Measurements from ENCODE around the gene LY86.
"Not testable (repeated sequence)": the region's sequence is repeated elsewhere in the genome, so short reads cannot be mapped to it uniquely, and the experiment has no call there.

LY86 gene

DNA sequence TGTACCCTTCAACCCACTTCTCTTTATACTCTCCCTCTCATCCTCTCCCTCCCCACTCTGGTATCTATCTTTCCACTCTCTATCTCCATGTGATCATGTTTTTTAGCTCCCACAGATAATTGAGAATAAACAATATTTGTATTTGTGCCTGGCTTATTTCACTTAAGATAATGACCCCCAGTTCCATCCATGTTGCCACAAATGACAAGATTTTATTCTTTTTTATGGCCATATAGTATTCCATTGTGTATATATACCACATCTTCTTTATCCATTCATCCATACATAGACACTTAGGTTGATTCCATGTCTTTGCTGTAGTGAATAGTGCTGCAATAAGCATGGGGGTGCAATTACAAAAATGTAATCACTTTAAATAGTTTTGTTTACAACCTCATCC is 62.3 kb downstream of the LY86 start:
- no peak for FAIRE-seq

DNA sequence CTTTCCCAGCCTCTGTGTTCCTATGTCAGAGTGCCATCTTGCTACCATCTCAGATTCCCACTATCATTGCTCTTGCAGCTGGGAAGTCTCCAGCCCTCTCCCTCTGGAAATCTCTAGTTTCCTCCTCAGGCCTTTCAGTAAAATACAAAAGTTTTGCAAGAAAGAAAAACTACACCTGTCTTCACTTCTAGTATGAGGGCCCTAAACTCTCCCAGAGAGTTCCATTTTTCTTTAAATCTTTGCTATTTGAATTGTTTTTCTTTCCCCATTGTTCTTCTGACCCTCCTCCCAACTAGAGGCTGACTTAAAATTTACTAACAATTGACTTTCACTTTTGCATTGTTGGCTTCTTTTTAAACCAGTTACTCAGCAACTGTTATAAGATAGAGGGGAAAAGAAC is 62.8 kb downstream of the LY86 start:
- no peak for DNase-seq (ENCODE audit: low spot score)
- no peak for FAIRE-seq

More for the DNA sequence above, 62.3 kb downstream of the LY86 start:
- no peak for DNase-seq (ENCODE audit: low spot score)

DNA sequence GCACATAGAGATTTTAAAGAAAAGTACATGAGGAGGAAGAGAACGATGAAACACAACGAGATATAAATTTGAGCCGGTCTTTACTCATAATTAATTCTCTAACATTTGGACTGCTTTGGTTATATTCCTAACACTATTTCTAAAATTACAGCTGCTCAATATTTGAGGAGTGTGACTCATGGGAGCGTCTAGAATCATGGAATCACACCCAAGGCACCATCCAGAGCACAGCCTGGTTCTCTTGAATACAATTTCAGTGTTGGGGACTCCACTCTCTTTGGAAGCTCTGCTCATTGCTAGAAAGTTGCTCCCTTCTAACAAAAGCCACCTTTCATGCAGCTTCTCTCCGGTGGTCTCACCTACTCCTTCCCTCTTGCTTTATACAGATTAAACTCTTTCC is 64.4 kb downstream of the LY86 start:
- FAIRE-seq (no peak), DNase-seq (ENCODE audit: low spot score) (no peak)

DNA sequence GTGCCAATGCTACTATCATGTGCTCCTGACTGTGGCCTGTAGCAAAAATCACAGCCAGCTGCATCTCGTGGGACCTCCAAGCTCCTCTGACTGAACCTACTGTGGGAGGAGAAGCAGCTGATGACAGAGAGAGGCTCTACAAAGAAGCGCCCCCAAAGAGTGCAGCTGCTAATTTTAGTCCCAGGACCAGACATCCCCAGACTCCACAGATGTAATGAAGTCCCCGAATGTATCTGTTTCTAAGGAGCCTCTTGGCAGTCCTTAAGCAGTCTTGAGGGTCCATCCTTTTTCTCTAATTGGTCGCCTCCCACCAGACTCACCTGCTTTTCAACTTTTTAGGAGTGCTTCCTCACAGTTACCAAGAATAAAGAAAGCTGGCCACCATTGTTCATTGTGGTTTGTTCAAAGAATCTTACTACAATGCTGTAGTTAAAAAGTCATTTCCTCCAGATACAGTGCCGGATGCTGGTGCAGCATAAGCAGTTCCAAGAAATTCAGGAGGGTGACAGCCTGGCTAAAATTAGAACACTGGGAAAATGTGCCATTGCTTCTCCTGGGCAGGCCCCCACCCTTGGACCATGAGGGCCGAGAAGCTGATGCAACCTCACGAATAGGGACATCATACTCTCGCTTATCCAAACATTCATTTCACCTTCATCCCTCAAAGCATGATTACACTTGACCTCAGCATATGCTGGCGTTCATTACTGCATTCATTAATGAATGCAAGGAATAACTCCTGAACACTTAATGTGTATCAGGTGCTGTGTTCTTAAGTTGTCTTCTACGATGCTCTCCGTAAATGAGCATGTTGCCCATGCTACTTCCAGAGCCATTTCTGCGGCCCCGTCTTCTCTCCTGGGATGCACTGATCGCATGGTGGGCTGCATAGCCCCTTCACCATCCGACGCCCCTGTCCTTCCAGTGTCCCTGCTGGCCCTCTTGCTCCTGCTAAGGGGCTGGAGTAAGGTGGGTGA is 66.4 kb downstream of the LY86 start:
- DNase-seq (ENCODE audit: low spot score) (no peak), FAIRE-seq (no peak)

DNA sequence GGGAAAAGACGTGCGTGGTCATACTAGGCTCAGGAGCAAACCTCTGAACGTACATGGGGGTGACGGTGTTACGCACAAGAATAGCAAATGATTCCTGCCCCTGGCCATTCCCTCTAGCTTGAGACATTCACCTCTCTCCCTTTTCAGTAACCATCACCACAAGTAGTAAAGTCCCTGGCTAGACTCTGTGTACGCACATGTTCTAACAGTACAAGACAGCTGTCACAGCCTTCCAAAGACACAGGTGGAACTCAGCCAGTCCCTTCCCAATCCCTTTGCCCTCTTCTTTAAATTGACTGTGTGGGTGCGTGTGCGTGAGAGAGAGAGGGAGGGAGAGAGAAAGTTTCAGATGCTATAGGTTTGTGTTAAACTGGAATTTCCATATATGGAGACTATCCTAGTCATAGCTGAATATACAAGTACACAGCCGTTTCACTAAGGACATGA is 67.3 kb downstream of the LY86 start:
- DNase-seq (ENCODE audit: low spot score) = no peak
- no peak for FAIRE-seq

DNA sequence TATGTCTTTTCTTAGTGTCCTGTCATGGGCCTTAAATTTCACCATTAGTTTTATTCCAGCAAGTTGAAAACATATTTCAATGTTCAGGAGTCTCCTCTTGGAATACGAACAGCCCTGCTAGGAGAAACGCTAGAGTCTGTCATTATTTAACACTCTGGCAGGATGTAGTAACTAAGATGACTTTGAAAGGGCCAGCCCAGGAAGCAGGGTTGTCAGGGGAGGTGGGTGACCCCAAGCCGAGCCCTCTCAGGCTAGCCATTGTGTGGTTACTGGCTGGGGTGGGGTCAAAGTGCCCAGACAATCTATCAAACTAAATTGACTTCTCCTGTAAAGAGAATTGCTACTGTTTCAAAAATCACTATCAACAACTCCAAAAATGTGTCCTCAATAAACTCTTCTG is 67.8 kb downstream of the LY86 start:
- FAIRE-seq (no peak), DNase-seq (ENCODE audit: low spot score) (no peak)

DNA sequence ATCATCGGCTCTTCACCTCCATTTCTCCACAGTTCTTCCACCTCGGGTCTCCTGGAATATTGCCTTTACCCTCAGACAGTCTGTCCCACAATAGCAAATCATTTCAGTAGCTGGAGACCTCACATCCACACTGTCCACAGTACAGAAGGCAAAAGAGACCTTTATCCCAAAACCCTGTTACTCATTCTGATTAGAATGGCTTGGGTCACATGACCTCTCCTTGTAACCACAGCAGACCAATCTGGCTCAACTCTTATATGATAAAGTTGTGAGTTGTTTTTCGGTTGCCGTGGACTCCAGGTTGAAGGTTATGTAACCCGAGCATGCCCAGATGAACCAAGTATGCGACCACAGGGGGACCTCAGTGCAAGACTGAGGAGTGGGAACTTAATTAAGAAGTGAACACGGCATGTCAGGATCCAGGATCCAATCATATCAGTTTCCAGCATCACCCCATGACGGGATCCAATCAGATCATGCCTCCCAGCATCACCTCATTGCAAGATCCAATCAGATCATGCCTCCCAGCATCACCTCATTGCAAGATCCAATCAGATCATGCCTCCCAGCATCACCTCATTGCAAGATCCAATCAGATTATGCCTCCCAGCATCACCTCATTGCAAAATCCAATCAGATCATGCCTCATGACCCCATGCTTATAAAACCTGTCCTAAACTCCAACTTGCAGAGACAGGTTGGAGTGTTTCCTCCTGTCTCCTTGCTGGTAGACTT is 68.7 kb downstream of the LY86 start:
- no peak for FAIRE-seq
- no peak for DNase-seq (ENCODE audit: low spot score)

DNA sequence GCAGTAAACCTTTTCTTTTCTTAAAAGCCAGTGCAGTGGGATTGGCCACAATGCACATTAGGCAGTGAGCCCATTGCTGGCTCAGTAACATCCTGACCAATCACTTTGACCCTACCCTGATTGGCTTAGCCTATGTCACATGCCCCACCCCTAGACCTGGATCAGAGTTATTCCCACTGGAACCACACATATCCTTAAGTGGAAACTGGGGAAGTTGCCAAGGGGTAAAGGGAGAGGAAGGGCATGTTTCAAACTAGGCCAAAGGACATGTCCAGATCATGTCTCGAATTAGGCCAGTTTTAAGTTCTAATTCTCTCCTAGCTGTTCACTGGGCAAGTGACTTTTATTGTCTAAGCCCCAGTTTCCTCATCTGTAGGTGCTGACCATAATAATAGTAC is 69.3 kb downstream of the LY86 start:
- FAIRE-seq = no peak

DNA sequence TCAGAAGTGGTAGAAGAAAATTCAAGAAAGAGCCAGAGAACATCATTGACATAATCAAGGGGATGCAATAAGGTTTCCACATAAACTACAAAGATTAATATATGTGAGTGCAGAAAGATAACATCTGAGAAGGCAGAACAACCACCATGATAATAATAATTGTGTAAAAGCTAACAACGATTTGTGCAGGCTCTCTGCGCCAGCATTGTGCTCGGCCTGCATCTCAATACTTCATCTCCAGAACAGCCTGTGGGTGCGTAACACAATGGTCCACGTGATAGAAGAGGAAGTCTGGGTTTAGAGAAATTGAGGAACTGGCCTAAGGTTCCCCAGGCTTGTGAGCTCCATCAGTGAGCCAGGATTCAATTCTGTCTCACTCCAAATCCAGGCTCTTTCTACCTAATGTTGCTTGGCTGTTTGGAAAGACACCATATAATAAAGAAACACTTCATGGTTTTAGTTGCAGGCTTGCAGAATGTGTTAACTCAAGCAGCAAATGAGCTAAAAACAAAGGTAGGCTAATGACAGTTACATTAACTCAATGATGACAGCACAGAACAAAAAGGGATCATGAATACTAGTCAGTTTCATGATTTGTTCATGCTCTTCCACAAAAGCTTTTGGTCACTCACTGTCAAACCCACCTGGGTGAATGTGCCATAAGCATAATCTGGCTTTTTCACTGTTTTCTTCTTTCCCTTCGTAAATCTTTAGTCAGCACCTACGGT is 71.2 kb downstream of the LY86 start:
- DNase-seq (ENCODE audit: low spot score) (no peak), FAIRE-seq (no peak)

More for the DNA sequence above, 69.3 kb downstream of the LY86 start:
- no peak for DNase-seq (ENCODE audit: low spot score)

DNA sequence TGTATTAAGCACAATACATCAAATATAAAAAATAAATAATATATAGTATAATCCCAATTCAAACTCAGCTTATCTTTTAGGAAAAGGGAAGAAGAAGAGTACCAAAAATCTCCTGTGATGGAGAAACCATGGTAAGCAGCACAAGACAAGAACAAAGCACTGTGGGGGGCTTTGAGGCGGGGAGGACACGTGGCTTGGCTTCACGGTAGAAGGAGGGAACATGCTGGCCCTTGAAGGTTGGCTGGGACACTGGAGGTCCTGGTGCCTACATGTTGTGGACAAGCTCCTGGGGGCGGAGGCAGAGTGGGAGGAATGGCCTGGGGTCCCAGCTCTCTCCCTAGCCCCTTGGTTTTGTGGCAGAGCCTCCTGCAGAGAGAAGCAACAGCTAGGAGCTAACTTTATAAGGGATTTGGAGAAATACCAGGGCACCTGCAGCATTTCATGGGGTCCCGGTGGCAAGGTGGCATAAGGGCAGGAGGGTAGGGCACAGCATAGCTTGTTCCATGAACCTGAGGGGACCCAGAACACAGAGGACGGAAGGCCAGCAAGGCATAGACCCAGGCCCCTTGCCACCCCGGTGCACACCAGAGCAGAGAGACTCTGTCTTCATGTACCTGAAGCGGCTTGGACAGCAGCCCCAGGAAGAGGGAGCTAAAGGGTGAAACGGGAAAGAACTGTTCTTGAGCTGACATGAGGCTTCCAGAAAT is 72.0 kb downstream of the LY86 start:
- DNase-seq (ENCODE audit: low spot score) (no peak), FAIRE-seq (no peak)

DNA sequence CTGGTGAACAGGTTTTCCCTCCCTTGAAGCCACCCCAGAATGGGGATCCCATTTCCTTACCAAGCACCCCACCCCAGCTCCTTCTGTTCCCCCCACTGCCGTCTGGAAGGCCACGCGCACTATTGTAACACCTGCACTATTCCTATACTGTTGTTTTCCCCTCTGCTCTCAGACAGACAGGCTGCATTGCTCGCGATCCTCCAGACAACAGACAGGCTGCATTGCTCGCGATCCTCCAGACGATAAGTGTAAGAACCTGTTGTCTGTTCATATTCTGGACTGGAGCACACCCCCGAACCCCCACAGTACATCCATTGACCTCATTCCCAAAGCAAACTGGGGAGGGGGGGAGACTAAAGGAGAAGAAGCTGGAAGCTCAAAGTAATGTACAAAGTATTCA is 72.7 kb downstream of the LY86 start:
- no peak for FAIRE-seq
- DNase-seq (ENCODE audit: low spot score) = no peak

DNA sequence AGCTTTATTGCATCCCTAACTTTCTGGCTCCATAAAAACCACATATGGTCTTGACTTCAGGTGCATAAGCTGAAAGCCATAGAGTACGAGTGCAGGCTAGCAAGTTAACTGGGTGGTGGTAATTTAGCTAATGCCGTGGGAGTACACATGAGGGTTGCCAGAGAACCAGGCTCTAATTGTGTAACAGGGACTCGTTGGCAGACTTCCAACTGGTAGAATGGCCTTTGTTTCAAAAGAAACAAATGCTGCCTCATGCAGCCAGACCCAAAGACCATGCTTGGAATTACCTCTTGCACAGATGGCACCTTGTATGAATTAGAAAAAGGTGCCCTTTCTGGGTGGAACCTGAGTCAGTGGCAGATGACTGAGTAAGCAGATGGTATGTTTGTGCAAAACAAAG is 73.2 kb downstream of the LY86 start:
- DNase-seq (ENCODE audit: low spot score) = no peak
- no peak for FAIRE-seq

DNA sequence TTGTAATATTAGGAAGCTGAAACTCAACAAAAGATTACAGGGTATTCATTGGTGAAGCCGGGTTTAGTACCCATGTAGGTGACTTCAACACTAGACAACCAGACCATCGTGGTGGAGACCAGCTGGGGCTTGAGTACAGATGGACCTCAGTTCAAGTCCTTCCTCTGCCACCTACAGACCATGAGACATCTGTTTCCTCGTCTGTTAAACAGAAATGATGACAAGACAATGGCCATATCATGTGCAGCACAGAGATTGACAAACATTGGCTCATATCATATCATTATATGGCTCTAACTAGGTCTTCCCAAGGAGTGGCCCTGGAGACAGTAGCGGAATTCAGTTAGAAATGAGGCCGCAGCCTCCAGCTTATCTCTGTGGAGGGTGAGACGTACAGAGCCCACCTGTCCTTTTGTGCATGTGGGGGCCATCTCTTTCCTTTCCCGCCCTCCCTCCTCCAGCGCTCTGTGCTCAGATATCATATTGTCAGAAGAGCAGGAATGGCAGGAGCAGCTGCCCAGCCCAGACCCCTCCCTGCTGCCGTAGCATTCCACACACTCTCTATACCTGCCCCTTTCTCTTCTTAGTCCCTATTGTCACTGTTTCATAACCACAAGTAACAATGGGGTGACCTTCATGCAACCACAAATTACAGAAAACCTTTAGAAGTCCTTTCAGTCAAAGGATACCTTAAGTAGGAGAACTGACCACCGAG is 75.1 kb downstream of the LY86 start:
- DNase-seq (ENCODE audit: low spot score) = no peak
- FAIRE-seq = no peak

DNA sequence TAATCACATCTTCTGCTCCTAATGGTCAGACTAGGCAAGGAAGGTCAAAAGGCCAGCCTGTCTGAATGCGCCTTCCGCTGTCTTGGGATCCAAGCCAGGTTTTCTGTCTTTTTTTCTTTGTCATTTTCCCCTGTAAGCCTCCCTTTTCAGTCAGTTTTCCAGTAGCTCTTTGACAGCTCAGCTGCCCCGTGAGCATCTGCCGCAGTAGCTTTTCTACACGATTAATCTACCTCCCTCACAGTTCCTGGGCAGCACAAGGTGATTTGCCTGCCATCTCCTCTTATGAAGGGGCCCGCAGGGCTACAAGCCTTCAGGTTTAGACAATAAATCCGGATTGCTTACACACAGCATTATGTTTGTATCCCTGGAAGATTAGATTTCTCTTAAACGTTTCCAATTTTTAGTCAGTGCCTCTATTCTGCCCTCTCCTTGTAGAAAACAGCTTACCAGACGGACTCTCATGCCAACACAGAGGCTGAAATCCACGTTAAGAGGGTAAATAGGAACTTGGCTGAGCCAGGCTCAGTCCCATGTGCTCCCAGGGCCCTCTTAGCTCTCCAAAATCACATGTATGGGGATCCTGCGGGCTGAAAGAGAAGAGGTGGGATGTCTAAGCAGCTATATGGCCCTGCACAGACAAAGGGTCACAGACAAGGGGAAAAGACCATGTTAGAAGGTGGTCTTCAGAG is 77.2 kb downstream of the LY86 start:
- FAIRE-seq = no peak
- no peak for DNase-seq (ENCODE audit: low spot score)

DNA sequence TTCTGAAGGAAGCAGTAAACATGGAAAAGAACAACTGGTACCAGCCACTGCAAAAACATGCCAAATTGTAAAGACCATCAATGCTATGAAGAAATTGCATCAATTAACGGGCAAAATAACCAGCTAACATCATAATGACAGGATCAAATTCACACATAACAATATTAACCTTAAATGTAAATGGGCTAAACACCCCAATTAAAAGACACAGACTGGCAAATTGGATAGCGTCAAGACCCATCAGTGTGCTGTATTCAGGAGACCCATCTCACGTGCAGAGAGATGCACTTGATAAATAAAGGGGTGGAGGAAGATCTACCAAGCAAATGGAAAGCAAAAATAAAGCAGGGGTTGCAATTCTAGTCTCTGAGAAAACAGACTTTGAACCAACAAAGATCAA is 81.6 kb downstream of the LY86 start:
- not testable (repeated sequence) for DNase-seq (ENCODE audit: low spot score); FAIRE-seq

DNA sequence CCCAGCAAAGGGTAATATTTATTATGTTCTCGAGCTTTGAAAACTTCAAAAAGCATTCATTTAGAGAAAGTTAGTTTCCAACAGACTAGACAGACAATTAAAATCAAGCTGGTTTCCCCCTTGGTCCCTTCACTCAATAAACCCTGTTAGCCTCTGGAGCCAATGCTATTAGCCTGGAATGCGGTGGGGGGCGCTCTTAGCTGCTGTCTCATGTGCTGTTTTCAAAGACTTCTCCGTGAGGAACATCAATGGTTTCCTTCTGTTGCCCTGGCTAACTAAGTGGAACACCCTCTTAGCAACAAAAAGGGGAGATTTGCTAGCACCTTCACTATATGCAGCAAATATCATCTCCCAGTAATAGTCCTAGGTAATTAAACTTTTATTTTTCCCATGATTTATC is 86.4 kb downstream of the LY86 start:
- FAIRE-seq (no peak), DNase-seq (ENCODE audit: low spot score) (no peak)

DNA sequence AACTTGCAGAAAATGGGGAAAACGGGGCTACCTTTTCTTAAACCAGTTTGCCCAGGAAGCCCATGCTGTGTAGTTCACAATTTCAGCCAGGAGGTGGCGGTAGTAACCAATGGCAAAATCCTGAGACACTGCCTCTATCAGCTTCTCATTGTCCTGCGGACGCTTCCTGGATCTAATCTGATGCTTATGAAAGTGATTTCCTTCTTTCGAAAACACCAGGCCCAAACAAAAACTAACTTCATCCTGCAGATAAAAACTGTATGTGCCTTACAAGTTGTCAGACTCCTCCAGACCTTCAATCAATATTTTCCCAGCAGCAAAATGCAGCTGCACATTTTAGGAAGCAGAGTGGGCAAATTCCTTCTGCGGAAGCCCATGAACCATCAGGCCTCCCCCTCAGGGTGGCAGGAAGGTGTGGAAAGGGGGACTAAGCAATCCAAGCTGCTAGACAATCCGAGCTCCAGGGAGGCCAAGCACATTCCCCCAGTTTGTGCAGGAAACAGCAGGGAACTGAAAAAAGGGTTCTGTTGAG is 88.5 kb downstream of the LY86 start:
- DNase-seq (ENCODE audit: low spot score) (peak; percentile 62), FAIRE-seq (no peak)

DNA sequence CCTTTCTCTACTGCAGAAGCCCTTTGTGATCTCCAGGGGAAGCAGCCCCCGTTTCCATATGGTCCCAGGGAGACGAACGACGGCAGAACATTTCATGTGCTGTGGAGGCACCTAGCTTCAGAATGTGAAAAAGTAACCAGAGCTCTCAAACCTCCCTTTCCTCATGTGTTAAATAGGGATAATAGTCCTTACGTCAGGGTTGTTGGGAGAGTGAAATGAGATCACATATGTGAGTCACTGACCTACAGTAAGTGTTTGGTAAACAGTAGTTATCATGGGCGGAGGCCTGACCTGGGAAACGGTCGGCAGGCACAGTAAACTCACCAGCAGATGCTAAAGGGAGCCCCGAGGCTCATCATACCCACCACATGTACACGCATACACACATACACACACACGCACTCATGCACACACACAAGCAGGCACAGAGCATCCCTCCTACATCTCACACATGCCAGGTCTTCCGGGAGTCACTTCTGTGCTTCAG is 89.7 kb downstream of the LY86 start:
- no peak for DNase-seq (ENCODE audit: low spot score)
- FAIRE-seq = no peak

DNA sequence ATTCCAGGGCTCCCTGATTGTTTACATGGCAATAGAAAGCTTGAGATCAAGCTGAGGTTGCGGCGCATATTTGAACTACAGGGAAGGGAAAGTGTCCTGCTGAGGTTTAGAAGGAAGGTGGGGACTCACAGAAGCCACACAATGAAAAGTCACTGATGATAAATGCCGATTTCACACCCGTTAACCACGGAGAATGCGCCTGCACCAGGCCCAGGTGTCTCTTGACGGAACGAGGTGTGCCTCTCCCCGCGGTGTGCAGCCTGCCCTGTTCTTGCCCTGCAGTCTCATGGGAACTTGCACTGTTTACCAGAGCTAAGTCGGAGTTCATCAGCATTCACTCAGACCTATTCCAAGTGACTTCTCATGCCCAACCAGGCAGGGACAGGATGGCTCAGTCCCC is 90.3 kb downstream of the LY86 start:
- FAIRE-seq (no peak), DNase-seq (ENCODE audit: low spot score) (no peak)

DNA sequence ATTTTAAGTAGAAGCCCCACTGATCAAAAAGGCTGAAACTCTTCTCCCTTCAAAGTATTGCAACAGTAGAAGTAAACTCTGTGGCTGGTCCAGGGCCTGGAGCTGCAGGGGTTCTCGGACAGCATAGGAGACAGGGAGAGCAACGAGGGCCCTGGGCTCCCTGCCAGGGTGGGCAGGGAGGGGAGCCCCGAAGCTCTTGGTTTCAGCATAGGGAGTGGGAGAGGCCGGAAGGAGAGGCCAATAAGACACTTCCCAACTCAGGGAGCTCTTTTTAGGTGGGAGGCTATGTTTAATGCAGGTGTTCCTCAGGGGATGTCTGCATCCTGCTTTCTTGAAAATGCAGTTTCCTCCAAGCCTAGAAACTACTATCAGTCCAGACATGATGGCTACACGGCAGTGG is 91.1 kb downstream of the LY86 start:
- no peak for FAIRE-seq

More for the DNA sequence above, 91.1 kb downstream of the LY86 start:
- DNase-seq (ENCODE audit: low spot score) = no peak

All from urothelium cell line (cell line).